HG02571 (cell line): ENCODE measurements around the gene ATP5IF1.

Experiments
- ATAC-seq: cut with Tn5 transposase; IDR thresholded peaks from one replicate; pipeline ENCODE4 v1.9.1; 2021; ENCODE audit warnings: mild to moderate bottlenecking, moderate library complexity; ENCODE audit not compliant: unreplicated experiment

ATP5IF1 gene

DNA sequence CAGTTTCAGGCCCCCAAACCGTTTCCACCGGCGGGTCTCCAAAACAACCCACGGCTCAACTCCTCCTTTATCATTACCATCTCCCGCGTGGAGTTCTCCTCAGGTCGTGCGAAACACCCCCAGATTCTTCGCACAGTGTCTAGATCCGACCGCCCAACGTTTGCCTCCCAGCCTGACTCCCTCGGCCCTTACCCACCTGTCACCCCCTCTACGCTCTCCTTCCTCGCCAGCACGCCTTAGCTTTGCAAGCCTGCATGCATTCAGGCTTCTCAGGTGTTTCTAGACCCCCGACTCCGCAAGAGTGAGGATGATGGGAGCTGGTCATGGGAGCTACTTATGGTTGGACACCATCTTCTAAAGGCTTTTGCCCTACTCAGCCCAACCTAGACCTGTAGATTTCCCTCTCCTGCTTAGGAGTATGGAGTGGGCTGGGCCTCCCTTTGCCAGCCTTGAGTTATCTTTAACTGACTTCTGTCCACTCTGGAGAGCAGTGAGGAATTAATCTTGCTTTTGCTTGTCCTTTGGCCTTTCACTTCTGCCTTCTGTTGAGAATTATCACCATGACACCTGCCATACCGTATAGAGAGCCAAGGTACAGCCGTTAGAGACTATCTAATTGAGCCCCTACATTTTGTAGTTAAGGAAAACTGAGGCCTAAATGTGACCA lies 865 bp downstream of the ATP5IF1 start:
- ATAC-seq: no peak

DNA sequence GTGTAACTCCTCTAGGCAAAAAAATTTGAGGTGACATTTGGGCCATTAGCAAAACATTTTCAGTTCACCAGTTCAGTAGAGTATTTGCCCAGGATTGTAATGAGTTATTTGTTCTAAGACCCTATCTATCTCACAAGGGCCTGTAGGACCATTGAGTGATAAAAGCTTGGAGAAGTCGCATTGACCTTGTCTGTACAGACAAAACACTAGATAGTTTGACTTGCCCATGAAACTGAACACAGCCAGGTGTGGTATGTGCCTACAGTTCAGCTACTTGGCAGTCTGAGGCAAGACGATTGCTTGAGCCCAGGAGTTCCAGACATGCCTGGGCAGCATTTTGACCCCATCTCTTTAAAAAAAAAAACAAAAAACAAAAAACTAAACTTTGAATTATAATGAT lies 3.1 kb downstream of the ATP5IF1 start:
- ATAC-seq: no peak

DNA sequence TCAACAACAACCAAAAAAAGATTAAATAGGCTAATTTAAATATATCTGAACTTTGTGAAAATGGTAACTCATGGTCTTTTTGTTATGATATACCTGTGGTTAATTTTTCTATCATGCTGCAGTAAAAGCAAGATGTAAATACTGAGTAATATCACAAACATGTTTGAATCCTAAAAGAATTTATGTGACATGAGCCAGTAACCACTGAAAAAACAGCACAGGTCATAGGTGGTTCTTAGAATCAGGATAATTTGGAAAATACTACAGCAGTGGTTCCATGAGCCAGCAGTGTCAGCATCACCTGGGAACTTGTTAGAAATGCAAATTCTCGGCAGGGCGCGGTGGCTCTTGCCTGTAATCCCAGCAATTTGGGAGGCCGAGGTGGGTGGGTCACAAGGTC lies 4.1 kb downstream of the ATP5IF1 start:
- no peak for ATAC-seq

DNA sequence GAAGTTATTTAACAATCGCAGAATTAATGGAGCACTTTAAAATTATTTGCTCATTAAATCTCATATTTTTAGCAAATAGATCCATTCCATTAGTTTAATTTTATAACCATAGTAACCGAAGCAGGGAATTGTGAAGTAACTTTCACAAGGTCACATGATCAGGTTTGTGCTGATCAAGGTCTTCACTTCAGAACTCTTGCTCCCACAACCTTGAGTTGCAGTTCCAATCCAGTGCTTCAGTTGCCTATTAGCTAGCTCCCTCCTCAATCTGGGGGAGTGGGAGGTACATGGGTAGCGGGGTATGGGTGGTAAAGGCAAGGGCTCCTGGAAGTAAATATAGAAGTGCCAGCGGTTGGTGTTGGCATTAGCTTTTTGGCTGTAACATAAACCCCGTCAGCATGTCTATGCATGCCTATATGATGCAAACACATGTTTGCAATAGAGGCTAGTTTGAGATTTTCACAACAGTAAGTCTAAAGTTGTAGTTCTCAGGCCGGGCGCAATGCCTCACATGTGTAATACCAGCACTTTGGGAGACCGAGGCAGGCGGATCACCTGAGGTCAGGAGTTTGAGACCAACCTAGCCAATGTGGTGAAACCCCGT lies 5.8 kb downstream of the ATP5IF1 start:
- ATAC-seq: no peak

DNA sequence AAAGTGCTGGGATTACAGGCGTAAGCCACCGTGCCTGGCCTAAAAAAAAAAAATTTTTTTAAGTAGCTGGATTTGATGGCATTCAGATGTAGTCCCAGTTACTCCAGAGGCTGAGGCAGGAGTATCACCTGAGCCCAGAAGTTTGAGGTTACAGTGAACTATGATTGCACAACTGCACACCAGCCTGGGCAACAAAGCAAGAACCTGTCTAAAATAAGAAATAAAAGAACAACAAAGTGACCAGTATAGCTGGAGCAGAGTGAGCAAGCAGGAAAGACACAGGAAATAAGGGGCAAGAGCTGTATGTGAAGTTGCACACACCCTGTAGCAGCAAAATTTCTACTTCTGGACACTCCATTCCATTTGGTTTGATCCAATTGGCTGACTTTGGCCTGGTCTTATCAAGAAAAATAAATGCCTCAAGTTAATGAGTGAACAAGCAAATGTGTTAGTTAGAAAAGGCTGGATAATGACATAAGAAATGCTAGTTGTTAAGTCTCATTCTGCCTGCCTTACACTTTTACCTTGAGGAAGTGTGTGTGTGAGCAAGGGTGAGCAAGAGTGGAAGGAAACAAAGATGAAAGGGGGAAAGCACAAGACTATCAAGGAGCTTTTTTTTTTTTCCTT lies 7.9 kb downstream of the ATP5IF1 start:
- no peak for ATAC-seq

DNA sequence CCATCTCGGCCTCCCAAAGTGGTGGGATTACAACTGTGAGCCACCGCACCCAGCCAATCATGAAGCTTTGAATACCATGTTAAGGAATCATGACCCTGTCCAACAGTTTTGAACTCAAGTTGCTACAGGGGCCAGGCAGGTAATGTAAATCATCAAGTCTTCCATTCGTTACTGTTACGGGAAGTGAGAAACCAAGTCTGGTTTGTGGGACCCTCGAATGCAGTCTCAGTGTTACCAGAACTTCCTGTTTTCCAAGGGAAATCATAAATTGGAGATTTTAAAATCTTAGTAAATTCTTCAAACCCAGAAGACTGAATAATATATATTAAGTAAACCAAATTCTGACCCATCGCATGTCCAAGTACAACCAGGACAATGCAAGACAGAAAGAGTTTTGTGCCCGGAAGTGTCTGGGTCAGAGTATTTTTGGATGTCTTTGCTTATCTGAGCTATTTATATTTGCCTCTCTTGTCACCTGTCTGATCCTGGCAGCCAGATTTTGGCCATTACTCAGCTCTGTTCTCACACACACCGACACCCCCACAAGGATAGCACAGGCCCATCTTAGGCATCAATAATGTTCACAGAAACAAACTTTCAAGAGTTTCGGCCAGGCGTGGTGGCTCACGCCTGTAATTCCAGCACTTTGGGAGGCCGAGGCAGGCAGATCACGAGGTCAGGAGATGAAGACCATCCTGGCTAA lies 8.8 kb downstream of the ATP5IF1 start:
- no peak for ATAC-seq

DNA sequence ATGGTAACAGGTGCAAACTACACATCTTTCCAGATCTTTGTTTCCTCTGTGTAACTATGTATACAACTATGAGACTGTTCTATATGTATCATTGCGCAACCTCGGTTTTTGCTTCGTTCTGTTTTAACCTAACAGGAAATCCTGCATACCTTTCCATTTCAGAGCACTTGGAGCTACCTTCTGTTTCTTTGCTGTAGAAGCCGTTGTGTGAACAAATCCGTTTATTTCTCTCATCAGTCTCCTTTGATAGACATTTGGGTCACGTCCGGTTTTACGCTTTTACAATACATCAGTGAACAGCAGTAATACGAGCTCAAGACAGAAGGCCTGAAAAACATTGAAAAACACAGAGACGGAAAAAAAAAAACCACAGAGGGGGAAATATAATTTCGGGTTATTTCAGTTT lies 10.5 kb downstream of the ATP5IF1 start:
- no peak for ATAC-seq

DNA sequence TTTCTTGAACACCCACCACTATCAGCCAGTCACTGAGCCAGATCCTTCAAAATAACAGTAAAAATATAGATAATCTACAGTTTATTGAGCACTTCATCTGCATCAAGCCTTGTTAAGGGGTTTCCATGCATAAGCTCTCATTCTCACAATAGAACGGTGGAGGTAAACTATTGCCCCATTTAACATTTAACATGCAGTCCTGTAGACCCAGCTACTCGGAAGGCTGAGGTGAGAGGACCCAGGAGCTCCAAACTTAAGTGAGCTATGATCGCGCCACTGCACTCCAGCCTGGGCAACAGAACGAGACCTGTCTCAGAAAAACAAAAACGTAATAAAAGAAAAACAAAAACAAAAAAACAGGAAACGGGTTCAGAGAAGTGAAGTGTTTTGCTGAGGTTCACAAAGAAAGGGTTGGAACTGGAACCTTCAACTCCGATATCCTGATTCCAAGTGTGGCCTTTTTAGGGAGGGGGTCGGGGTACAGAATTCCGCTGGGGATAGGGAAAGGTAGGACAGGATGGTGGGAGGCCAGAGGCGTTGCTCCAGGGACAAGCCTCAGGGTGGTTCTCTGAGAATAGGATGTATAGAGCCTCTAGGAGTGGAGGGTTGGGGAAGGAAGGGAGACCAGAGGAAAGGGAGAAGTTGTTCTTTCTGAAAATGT lies 11.8 kb downstream of the ATP5IF1 start:
- ATAC-seq: no peak

DNA sequence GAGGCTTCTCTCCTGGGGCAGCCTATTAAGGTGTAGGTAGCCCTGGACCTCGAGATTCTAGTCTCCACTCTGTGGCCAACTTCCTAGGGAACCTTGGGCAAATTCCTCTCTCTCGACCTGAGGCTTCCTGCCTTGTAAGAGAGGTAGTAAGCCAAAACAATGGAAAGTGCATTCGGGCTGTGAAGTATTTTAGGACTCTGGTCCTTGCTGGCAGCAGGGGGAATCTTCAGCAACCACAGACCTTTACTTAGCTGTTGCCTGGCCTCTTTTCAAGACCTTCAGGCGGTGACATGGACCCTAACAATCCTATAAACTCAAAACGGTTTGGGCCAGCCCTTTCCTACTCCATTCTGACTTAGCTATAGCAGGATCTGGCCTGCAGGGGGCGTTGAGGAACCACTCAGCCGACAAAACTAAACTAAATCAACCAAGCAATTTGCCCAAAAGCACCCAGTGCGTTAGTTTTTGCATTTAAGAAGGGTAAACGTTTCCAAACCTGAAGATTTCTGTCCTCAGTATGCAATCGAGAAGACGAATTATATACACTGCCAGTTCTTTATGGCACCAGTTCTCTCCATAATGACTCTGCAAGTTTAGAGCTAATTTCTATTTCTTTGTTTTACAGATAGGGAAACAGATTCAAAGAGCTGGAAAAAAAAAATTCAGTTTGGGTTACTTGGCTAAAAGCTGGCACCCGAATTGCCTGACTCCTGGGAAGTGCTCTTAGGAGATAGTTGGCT lies 12.5 kb downstream of the ATP5IF1 start:
- ATAC-seq: no peak

DNA sequence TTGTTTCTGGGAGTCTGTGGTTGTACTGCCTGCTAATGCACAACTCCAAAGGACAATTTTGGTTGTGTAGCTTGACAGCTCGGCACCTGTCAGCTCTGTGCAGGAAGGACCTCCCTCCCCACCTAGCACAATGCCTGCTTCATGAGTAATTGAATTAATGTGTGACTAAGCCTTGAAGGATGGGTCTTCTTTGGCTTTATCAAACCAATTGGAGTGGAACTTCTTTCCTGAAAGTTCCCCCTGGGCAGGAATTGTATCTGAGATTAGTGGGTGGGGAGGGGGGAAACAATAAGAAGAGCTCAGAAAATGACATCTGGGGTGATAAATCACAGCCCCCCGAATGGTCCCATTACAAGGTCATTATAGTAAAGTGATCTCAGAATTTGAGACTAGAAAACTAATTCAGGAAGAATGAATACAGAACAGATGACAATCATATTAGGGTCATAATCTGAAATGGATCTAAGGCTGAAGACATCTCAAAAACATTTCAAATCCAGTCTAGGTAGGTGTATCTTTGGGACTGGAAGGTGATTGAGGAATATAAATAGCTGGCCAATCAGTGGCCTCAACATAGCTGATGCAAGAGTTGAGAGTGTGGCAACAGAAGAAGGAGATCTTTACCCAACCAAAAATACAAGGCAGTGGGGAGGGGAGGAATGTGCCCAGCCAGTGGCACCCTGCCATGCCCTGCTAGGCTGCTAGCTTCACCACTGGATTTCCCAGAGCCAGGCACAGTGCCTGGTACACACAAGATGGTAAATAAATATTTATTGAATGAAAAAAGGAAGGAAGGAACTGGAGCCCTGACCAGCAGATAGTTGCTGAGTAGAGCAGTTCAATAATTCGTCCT lies 13.3 kb downstream of the ATP5IF1 start:
- no peak for ATAC-seq

DNA sequence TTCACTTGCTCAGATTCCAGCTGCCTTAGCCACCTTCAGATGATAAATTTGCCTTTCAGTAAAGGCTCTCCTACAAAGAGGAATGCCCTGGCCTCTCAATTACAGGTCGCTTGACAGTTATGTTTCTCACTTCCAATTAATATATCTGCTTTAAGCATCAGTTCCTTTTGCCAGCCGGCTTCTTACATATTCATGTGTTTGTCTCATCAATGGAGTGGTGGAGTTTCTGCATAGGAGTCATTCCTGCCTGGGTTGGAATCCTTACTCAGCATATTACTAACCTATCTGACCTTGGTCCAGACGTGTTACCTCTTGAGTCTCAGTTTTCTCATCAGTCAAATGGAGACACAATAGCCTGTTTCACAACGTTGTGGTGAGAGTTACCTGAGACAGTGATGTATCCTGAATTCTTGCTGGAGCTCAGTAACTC lies 14.0 kb downstream of the ATP5IF1 start:
- ATAC-seq: no peak

DNA sequence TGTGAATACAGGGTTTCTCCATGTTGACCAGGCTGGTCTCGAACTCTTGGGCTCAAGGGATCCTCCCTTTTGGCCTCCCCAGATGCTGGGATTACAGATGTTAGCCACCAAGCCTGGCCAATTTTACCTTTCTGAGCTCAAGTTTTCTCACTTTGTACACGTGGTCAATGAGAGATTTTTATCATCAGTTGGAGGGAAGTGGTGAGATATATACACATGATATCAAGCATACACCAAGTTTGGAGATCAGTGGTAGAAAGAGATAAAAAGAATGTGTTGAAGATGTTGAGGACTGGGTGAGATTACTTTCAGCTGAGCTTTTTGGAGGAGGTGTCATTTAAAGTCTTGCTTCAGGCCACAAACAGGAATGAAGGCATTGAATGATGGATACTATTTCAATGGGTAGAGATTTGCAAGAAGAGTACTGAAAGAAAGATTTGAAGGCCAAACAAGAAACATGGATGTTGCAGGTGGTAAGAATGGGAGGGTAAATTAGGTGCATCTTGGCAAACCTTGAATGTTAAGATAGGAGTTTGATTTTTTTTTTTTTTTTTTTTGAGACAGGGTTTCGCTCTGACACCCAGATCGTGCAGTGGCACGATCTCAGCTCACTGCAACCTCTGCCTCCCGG lies 20.4 kb downstream of the ATP5IF1 start:
- ATAC-seq: no peak

DNA sequence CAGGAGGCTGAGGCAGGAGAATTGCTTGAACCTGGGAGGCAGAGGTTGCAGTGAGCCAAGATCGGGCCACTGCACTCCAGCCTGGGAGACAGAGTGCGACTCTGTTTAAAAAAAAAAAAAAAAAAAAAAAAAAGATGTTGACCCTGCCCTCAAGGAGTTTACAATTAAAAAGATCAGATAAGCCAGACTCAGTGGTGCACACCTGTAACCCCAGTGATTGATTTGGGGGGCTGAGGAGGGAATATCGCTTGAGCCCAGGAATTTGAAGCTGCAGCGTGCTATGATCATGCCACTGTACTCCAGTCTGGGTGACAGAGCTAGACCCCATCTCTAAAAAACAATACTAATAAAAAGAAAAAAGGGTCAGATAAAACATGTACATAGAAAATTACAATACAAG lies 21.8 kb downstream of the ATP5IF1 start:
- no peak for ATAC-seq

DNA sequence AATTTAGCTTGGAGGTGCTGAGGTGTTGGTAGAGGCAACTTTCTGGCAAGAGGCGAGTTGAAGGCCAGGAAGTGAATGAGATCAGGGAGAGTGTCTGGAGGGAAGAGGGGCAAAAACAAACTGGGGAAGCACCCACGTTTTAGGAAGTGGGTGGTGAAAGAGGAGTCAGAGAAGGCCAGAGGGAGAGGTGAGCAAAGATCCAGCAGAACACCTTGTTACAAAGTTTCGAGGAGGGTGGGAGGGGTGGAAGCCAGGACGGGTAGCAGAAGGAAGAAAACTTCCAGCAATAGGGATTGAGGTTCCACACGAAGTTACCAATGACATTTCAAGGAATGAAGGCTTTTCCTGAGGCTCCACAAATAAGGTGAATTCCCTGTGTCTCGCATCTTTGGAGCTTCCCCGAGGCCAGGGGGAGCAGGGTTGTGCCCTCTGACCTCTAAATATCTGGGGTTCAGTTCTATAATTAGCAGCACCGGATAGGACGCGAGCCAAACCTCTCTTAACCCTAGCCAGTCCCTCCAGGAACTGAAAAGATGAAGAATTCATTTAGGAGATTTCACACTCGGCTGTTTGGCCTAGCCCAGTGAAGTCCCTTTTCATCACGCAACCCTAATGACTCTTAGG lies 22.8 kb downstream of the ATP5IF1 start:
- ATAC-seq: no peak

DNA sequence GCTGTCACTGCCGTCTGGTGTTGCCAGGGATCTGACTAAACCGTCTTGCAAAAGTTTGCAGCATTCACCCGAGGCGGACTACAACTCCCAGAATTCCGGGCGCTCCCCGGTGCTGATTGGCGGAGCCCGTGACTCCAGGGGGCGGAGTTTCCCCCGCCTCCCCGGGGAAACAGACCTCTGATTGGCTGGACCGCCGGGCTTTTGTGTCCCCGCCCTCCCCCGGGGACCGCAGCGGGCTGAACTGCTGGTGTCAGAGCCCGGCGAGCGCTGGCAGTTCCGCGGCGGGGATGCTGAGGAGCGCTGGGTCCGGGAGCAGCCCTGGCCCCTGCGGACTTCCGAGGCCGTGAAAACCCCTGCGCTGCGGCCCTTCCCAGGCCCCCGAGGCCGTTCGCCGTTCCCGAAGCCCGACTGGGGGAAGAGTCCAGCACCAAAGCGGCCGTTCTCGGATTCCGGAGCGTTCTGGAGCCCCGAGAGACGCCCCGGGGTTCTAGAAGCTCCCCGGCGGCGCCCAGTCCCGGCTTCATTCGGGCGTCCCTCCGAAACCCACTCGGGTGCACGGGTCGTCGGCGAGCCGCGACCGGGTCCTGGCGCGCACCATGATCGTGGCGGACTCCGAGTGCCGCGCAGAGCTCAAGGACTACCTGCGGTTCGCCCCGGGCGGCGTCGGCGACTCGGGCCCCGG lies 23.5 kb downstream of the ATP5IF1 start, which contains the start of gene SESN2:
Gene SESN2 (plus strand): TSS at position 267 of the 682 bp plus-strand sequence. CDS start 330 bp downstream, at position 597.
- ATAC-seq: peak; percentile 93

DNA sequence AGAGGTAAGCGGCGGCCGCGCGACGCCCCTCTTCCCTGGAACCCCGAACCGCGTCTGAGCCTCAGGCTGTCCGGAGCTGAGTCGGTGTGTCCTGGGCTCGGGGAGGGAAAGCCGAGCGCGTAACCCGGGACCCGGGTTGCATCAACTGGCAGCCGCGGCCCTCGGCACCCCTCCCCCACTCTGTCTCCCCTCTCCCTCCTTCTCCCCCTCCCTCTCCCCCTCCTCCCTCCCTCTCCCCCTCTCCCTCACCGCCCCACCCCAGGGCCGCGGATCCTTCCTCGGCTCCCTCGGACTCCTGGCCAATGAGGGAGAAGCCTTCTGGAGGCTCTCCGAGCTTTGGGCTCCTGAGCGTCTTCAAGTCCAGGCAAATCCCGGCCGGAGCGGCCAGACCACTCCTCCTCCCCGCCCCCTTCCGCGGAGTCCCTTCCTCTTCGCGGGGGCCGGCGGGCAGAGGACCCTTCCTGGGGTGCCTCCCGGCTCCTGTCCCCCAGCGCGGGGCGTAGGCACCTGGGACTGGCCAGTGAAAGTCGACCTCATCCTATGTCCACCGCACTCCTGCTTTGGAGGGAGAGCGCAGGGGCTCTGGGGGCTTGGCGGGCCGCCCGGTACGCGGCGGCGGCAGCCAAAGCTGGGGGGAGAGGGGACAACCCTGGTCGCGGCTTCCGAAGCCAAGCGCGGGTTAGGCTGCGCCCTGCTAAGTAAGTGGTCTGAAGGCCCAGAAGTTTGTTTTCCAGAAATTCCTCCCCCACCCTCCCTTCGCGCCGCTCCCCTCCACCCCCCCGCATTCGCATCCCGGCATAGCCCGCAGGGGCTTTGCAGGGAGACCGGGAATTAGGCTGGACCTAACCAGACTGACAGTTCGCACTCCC lies 24.2 kb downstream of the ATP5IF1 start:
- ATAC-seq: peak; percentile 9

DNA sequence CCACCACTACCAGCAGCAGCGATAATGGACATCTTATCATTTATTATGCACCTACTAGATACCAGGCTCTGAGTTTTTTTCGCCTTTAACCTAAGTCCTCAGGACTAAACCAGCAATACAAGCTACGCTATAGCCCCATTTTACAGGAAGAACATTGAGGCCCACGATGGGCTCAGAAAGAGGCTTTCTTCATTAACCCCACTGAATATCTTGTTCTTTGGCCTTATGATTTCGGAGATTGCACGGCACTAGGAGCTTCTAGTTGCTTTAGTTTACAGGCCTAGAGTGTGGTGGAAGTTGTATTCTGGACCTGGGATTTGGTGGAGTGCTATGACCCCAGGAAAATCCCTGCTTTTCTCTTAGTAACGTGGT lies 24.9 kb downstream of the ATP5IF1 start:
- ATAC-seq: no peak
